GM19193 (cell line): ENCODE data around the gene UNC119B.

ENCODE experiments used
- POLR2A ChIP-seq: IDR thresholded peaks from 4 replicates; pipeline ENCODE4 v1.6.1; 2011; ENCODE audit not compliant: insufficient read depth, insufficient read length; ENCODE audit errors: extremely low read depth

The UNC119B gene

GRCh38 chr12:120763250-120763649, 53.0 kb downstream of the UNC119B start:
- TF ChIP-seq POLR2A: no peak

- no peak for TF ChIP-seq POLR2A
These were observed 54.6 kb downstream of the UNC119B start for GRCh38 chr12:120764816-120765215.

DNA sequence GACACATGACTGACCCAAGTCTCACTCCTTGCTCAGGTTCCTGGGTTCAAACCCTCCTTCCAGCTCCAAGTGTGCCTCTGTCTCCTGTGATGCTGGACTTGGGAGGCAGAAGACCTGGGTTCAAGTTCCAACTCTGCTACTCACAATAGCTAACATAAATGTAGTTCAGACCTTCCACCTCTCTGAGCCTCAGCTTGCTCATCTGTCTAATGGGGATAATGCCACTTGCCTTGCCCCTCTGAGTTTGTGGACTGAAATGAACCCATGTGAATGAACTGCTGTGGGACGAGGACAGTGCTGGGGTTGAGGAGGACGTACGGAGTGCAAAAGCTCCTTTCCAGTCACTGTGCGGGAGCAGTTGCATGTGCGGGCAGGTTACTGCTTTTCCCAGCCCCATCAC, 56.3 kb downstream of the UNC119B start:
- no peak for TF ChIP-seq POLR2A

GRCh38 chr12:120767071-120768024, 57.1 kb downstream of the UNC119B start:
- TF ChIP-seq POLR2A: no peak

DNA sequence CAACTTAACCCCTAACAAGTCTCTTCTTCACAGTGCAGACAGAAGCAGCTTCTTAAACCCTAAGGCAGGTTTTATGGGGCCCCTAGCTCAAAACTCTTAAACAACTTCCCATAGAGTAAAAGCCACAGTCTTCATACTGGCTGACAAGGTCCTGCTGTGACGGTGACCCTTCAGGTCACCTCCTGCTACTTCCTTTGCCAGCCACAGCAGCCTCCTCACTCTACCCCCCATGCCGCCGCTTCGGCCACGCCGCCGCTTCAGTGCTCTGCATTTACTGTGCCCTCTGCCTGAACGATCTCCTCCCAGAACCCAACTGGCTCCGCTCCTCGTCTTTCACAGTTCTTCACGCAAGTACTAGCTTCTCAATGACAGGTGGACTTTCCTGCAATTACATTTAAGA, 60.8 kb downstream of the UNC119B start:
- TF ChIP-seq POLR2A: no peak
